AG04450 (cell line): ENCODE measurements around the gene MXD1. TPM values are rescaled to one million over a fixed set of nuclear protein-coding genes. Genes with fewer than 3 reads are reported as not detected.

Source experiments
- CTCF ChIA-PET: fragments of 300-600, 350-600 bp; formaldehyde crosslinking; extraction: SDS; loops from one replicate; lab custom pipeline; 2022; ENCODE audit warnings: antibody characterized with exemption, inconsistent platforms; lab: Charles Lee
- POLR2A ChIA-PET: fragments of 350-600 bp; formaldehyde crosslinking; extraction: SDS; loops from one replicate; lab custom pipeline; 2021; ENCODE audit warnings: antibody characterized with exemption, inconsistent platforms; lab: Yijun Ruan, JAX
- DNase-seq: peaks from one replicate; pipeline ENCODE4 v3.0.0-alpha.2; 2011; ENCODE audit warnings: low read depth, low spot score
- H3K27ac ChIP-seq: one replicate; pipeline ENCODE4 v1.5.1; 2012; ENCODE audit warnings: low read depth, low read length, control low read depth
- H3K27me3 ChIP-seq: one replicate; pipeline ENCODE4 v1.6.0; 2012; ENCODE audit warnings: low read length; ENCODE audit not compliant: control insufficient read depth, insufficient read depth
- H3K4me3 ChIP-seq: 2 replicates; pipeline ENCODE4 v1.5.1; 2011; ENCODE audit warnings: mild to moderate bottlenecking, low read depth, low read length, control low read depth
- H3K9me3 ChIP-seq: 2 replicates; pipeline ENCODE4 v1.5.1; 2012; ENCODE audit warnings: low read length; ENCODE audit not compliant: control insufficient read depth, insufficient read depth
- CTCF ChIP-seq: IDR thresholded peaks from 2 replicates; pipeline ENCODE4 v1.5.1; 2011; ENCODE audit warnings: low read depth, low read length, control low read depth, inconsistent platforms
- polyA plus RNA-seq: library from polyadenylated mRNA; depleted of rRNA; stranded (reverse); fragments of >200 nt; gene quantifications from 2 replicates; pipeline ENCODE4 v1.2.3, GENCODE V29; 2011

MXD1 gene
- polyA plus RNA-seq, 1 experiment: 9.8 TPM

GRCh38 chr2:69959425-69959824 is 44.5 kb downstream of the MXD1 start:
- no peak for TF ChIP-seq CTCF
- CTCF ChIA-PET: no interaction called here
- no peak for DNase-seq
- POLR2A ChIA-PET: no interaction called here
- Histone ChIP-seq H3K27ac (no peak overlapping the region), H3K9me3 (no peaks in the 10 kb centered on the region; the same call in 1 of the 2 replicates), H3K4me3 (no peak overlapping the region), H3K27me3 (peaks cover 49% of the 10 kb centered on the region)

- peaks cover 44% of the 10 kb centered on the region for H3K27me3 ChIP-seq
- ChIA-PET POLR2A (no interaction called here), CTCF (interaction anchor here (1.0 kb wide), 1 partner anchor 110 kb away, joined by 3 read pairs; no protein-coding TSS in a partner anchor)
- no peaks in the 10 kb centered on the region; the same call in 1 of the 2 replicates for H3K9me3 ChIP-seq
- no peak for TF ChIP-seq CTCF
- H3K27ac ChIP-seq: no peak overlapping the region
- no peak for DNase-seq
- H3K4me3 ChIP-seq: no peak overlapping the region
Measured at GRCh38 chr2:69960821-69961220, 45.9 kb downstream of the MXD1 start.

- DNase-seq: no peak
- Histone ChIP-seq H3K9me3 (no peaks in the 10 kb centered on the region; the same call in 1 of the 2 replicates), H3K27ac (no peak within 1 kb of the TSS), H3K27me3 (peaks cover 40% of the 10 kb centered on the region), H3K4me3 (no peak within 1 kb of the TSS)
- ChIA-PET POLR2A (no interaction called here), CTCF (interaction anchor here (1.0 kb wide), 1 partner anchor 110 kb away, joined by 3 read pairs; no protein-coding TSS in a partner anchor)
- TF ChIP-seq CTCF: no peak
Measured at GRCh38 chr2:69961496-69961895, 46.6 kb downstream of the MXD1 start, which contains the start of gene ASPRV1. ASPRV1 (minus strand) TSS chr2:69961631; CDS start chr2:69961436, 195 bp downstream.

- no peak overlapping the region for H3K4me3 ChIP-seq
- CTCF ChIA-PET: no interaction called here
- no peak for TF ChIP-seq CTCF
- POLR2A ChIA-PET: no interaction called here
- no peaks in the 10 kb centered on the region; the same call in 1 of the 2 replicates for H3K9me3 ChIP-seq
- H3K27me3 ChIP-seq: peaks cover 24% of the 10 kb centered on the region
- no peak overlapping the region for H3K27ac ChIP-seq
- no peak for DNase-seq
Measured at GRCh38 chr2:69962986-69963730, 48.2 kb downstream of the MXD1 start.

GRCh38 chr2:69964353-69964841 is 49.5 kb downstream of the MXD1 start:
- no peaks in the 10 kb centered on the region; the same call in 1 of the 2 replicates for H3K9me3 ChIP-seq
- CTCF ChIA-PET: no interaction called here
- no peak overlapping the region for H3K27ac ChIP-seq
- H3K4me3 ChIP-seq: no peak overlapping the region
- POLR2A ChIA-PET: no interaction called here
- no peak for DNase-seq
- TF ChIP-seq CTCF: no peak
- peaks cover 12% of the 10 kb centered on the region for H3K27me3 ChIP-seq
